Heart right ventricle (tissue), 16 donors: ENCODE data around the gene ZIC1. TPM values are rescaled to one million over a fixed set of nuclear protein-coding genes. Genes with fewer than 3 reads are reported as not detected.

Experiments
- ATAC-seq, 8 donors: fragments of 200-7000 bp; cut with Tn5 transposase; one replicate each; pipeline ENCODE4 v1.9.1; 2020; ENCODE audit warnings: mild to moderate bottlenecking in 8 of 8, moderate library complexity in 8 of 8, moderate number of reproducible peaks in 1 of 8
- DNase-seq, 2 donors: peaks; one replicate each; pipeline ENCODE4 v3.0.0-alpha.2; 2020
- H3K27ac ChIP-seq, 10 donors: fragments of 200-600 bp; sonication (generic) in 2 of 10; one replicate each; pipeline versions ENCODE4 v1.5.0 to v1.8.0; 2020 to 2022; ENCODE audit warnings: mild to moderate bottlenecking in 3 of 10
- H3K27me3 ChIP-seq, 7 donors: fragments of 200-600 bp; one replicate each; pipeline ENCODE4 v1.8.0; 2021 to 2022; ENCODE audit warnings: mild to moderate bottlenecking in 2 of 7
- H3K36me3 ChIP-seq, 9 donors: fragments of 200-600 bp; sonication (generic) in 1 of 9; one replicate each; pipeline versions ENCODE4 v1.5.0 to v1.8.0; 2020 to 2022; ENCODE audit warnings: mild to moderate bottlenecking in 2 of 9
- H3K4me1 ChIP-seq, 9 donors: fragments of 200-600 bp; sonication (generic) in 1 of 9; one replicate each; pipeline versions ENCODE4 v1.5.0 to v1.8.0; 2020 to 2022; ENCODE audit warnings: mild to moderate bottlenecking in 4 of 9
- H3K4me3 ChIP-seq, 10 donors: fragments of 200-600 bp; sonication (generic) in 2 of 10; one replicate each; pipeline versions ENCODE4 v1.5.0 to v1.8.0; 2020 to 2022; ENCODE audit warnings: mild to moderate bottlenecking in 7 of 10, moderate library complexity in 2 of 10
- H3K9me3 ChIP-seq, 11 donors: fragments of 200-600 bp in 10 of 11; sonication (generic) in 2 of 11; one replicate each; pipeline versions ENCODE4 v1.5.0 to v1.8.0; 2013 to 2022; ENCODE audit warnings: mild to moderate bottlenecking in 2 of 11, control low read depth in 1 of 11, moderate library complexity in 1 of 11
- WGBS, 2 donors: extraction: QIAGEN DNeasy Blood & Tissue Kit; methylation state at CpG; one replicate each; pipeline ENCODE4 v1.1.7; 2013; ENCODE audit warnings: inconsistent platforms in 1 of 2; 5-methylcytosine and 5-hydroxymethylcytosine counted together
- intact Hi-C, 10 donors: fragments of 100-400 bp; cut with DNase I; formaldehyde crosslinking; loops; one replicate each; pipeline versions ENCODE4 v1.11.1 to v1.14.2; 2022
- polyA plus RNA-seq, 2 donors: library from polyadenylated mRNA; stranded (reverse); fragments of 200-250 nt; gene quantifications; one replicate each; pipeline ENCODE4 v1.2.3, GENCODE V29; 2013
- total RNA-seq, 10 donors: library from RNA; stranded (reverse); fragmentation: NEBNext Ultra II Directional in 3 of 10; extraction: Animal tissue kit (Norgen Biotek cat#: 25700) in 3 of 10; gene quantifications; one replicate each; pipeline versions ENCODE4 v1.2.1 to v1.2.4, GENCODE V29; 2021 to 2023
- TF ChIP-seq, protein P1 (sequence below), 9 donors: fragments of 200-600 bp; sonication (generic) in 2 of 9; IDR thresholded peaks; one replicate each; pipeline versions ENCODE4 v1.5.0 to v1.8.0; 2021 to 2022; ENCODE audit warnings: antibody characterized with exemption in 9 of 9, mild to moderate bottlenecking in 5 of 9, moderate library complexity in 1 of 9
- donor health status: Arrhythmogenic right ventricular cardiomyopathy.
- donor health status: ischemic (EF 13 %, LVEDD 7.1; RV severe dilation, severe dysfunction).
- donor health status: healthy with polysubstance abuse.
- donor health status: DM: no; HTN: yes; CAD: no.
- donor health status: DM: no; HTN: no; CAD: no.
- donor health status: ischemic (EF 25% LVEDD 6.9; RV normal size, moderate dysfunction).
- donor health status: ischemic (EF 25% LVEDD 5.7; RV mildly dilated, moderate dysfunction).
- donor health status: healthy.
- donor health status: DM: yes; HTN: yes; CAD: no.
- donor health status: Ischemic cardiomyopathy.
- donor health status: ischemic (EF 35%, LVEDD 5.7; RV mildly dilated, moderate dysfunction).
- donor health status: nonischemic (EF 11% LVEDD 7.7; RV severe dilation, severe dysfunction).
- donor health status: DM: yes; HTN: yes; CAD: no.
- donor health status: PGD.
- donor health status: ischemic (EF 29% LVEDD 5.4; RV normal size, mild dysfunction).
- donor health status: nonischemic (EF 23%, LVEDD 6.1; RV moderate dilation, normal function).

ZIC1 gene
- total and polyA plus RNA-seq, 12 donors = not detected

- Histone ChIP-seq H3K4me1 (peaks cover 0 to 3% (median 0%) of the 10 kb centered on the region in 9 donors), H3K9me3 (no peaks in the 10 kb centered on the region), H3K4me3 (no peak overlapping the region), H3K27ac (no peak overlapping the region), H3K27me3 (peaks cover 24 to 100% (median 100%) of the 10 kb centered on the region in 7 donors), H3K36me3 (no peaks in the 10 kb centered on the region)
- 2% methylated on average over 6 of the region's 6 CpGs for WGBS, 2 donors
- TF ChIP-seq, protein P1, sequence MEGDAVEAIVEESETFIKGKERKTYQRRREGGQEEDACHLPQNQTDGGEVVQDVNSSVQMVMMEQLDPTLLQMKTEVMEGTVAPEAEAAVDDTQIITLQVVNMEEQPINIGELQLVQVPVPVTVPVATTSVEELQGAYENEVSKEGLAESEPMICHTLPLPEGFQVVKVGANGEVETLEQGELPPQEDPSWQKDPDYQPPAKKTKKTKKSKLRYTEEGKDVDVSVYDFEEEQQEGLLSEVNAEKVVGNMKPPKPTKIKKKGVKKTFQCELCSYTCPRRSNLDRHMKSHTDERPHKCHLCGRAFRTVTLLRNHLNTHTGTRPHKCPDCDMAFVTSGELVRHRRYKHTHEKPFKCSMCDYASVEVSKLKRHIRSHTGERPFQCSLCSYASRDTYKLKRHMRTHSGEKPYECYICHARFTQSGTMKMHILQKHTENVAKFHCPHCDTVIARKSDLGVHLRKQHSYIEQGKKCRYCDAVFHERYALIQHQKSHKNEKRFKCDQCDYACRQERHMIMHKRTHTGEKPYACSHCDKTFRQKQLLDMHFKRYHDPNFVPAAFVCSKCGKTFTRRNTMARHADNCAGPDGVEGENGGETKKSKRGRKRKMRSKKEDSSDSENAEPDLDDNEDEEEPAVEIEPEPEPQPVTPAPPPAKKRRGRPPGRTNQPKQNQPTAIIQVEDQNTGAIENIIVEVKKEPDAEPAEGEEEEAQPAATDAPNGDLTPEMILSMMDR (IDR thresholded peaks at IDR 0.05) = no peak
- intact Hi-C loops = loop anchor here in 1 of 10 donors (10.0 kb wide), 1 partner anchor 52 kb away; no protein-coding TSS in a partner anchor
- no peak for DNase-seq
- no peak for ATAC-seq
Measured at GRCh38 chr3:147373301-147373700, 35.9 kb upstream of the ZIC1 start.

DNA sequence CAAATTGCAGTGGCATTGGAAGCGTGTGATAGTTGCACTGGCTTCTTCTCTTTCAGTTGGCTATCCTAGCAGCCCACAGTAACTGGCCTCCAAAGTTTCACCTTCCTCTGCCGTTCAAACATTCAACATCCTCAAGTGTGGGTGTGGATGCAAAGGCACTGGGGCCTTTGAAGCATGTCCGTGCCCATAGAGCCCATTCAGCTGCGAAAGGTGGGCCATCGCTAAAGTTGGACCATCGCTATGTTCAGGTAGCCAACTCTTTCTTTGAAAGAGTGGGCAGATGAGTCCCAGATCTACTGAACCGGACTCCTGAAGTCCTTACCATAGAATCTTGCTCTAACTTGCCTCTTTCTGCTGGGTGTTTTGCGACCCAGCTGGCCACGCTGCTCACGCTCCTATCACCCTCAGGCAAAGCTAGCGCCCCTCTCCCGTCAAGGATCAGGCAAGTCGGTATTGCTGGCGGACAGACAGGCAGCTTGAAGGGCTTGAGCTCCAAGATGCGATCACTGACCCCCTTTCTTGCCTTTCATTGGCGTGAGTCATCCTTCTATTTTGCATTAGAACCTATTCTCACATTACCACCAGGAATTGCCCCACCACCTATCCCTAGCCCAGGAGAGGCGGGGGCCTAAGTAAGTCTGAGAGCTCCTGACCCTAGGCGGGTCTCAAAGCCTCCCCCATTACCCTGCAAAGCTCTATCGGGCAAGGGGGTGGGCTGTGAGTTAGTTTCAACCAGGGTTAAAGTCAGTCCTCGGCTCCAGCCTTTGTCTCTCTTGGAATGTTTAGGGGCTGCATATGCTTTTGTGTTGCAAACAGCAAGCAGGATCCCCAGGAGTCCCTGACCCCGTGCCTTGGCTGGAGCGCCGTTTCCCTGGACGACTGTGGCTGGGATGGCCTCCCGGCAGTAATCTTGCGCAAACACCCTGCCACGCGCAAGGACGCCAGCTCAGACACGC, 31.5 kb upstream of the ZIC1 start:
- H3K27me3 ChIP-seq = peaks cover 26 to 100% (median 100%) of the 10 kb centered on the region in 7 donors

DNA sequence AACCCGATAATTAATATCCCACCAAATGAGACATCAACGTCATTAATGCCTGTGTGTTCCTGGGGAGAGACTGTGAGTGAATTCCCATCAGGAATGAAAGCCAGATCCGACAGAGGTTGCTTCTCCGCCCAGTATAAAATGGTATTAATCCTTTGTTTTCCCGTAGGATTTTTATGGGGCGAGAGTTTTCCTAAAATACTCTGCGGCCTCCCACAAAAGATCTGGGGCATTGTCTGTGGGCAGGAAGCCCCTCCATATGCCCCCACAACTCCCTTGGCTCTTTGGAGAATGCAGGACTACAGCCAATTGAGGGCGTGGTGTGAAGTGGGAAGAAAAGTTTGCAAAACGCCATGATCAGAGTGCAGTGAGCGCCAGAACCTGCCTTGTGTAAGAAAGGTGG, 29.5 kb upstream of the ZIC1 start:
- intact Hi-C loops = loop anchor here in 1 of 10 donors (10.0 kb wide), 1 partner anchor 45 kb away; no protein-coding TSS in a partner anchor
- H3K27me3 ChIP-seq = peaks cover 31 to 100% (median 100%) of the 10 kb centered on the region in 7 donors
- H3K9me3 ChIP-seq = no peaks in the 10 kb centered on the region
- ATAC-seq (no peak), DNase-seq (no peak)
- TF ChIP-seq, protein P1 (IDR thresholded peaks at IDR 0.05) = no peak
- 2 to 6% methylated on average over 10 of the region's 10 CpGs for WGBS, 2 donors
- no peaks in the 10 kb centered on the region for H3K36me3 ChIP-seq
- no peak overlapping the region for H3K4me3 ChIP-seq
- H3K27ac ChIP-seq = no peak overlapping the region
- H3K4me1 ChIP-seq = no peaks in the 10 kb centered on the region

More for the DNA sequence above, 31.5 kb upstream of the ZIC1 start:
- H3K27ac ChIP-seq = no peak overlapping the region
- TF ChIP-seq, protein P1 (IDR thresholded peaks at IDR 0.05) = no peak
- intact Hi-C loops = loop anchor here in 1 of 10 donors (10.0 kb wide), 1 partner anchor 47 kb away; no protein-coding TSS in a partner anchor
- no peak overlapping the region for H3K4me3 ChIP-seq
- H3K4me1 ChIP-seq = no peaks in the 10 kb centered on the region
- H3K9me3 ChIP-seq = no peaks in the 10 kb centered on the region
- no peaks in the 10 kb centered on the region for H3K36me3 ChIP-seq
- 3 to 5% methylated on average over 30 of the region's 30 CpGs for WGBS, 2 donors
- no peak for ATAC-seq
- no peak for DNase-seq

DNA sequence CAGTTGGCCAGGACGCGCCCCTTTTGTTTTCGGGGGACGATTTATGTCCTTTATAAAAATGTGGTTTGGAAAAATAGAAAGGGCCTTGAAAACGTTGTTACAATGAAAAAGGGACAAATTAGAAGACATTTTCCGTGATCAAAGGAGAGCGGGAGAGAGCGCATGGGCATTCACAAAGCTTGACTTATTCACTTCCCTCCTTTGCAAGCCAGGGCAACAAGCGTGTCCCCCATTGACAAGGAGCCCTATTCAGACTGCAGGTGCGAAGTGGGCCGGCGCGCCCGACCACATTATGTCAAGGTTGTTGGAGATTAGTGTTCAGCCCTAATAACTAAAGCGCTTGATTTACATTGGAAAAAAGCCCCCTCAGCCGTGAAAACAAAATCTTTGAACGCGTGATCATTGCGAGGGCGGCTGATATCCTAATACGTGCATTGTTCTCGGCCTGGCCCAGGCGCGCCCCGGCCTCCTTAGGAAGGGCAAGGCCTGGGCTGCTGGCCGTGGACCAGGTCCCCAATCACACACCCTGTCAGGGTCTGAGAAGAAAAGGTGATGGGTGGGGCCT, 28.7 kb upstream of the ZIC1 start:
- 4 to 6% methylated on average over 26 of the region's 26 CpGs for WGBS, 2 donors
- no peaks in the 10 kb centered on the region for H3K36me3 ChIP-seq
- DNase-seq (no peak), ATAC-seq (no peak)
- H3K9me3 ChIP-seq = no peaks in the 10 kb centered on the region
- no peaks in the 10 kb centered on the region for H3K4me1 ChIP-seq
- H3K27ac ChIP-seq = no peak overlapping the region
- TF ChIP-seq, protein P1 (IDR thresholded peaks at IDR 0.05) = no peak
- H3K27me3 ChIP-seq = peaks cover 32 to 100% (median 100%) of the 10 kb centered on the region in 7 donors
- no peak overlapping the region for H3K4me3 ChIP-seq
- intact Hi-C loops = no loop called here
